Measurements from ENCODE around the gene KLC1.

KLC1 gene

GRCh38 chr14:103715052-103716000 is 86.3 kb downstream of the KLC1 start, which contains the start of the genes XRCC3 and ZFYVE21:
Gene XRCC3, minus strand, starts transcription at chr14:103715451. Its CDS starts 4,364 bp downstream, at chr14:103711087.
Gene ZFYVE21, plus strand, starts transcription at chr14:103715810. Its CDS starts 32 bp downstream, at chr14:103715842.
- peak within 1 kb of the TSS; percentile 73 for H3K4me3 ChIP-seq (ENCODE audit: low read depth, low read length)

GRCh38 chr14:103716091-103716801 is 87.2 kb downstream of the KLC1 start:
- peak overlapping the region; percentile 73 for H3K4me3 ChIP-seq (ENCODE audit: low read depth, low read length)

GRCh38 chr14:103716899-103717411 is 87.9 kb downstream of the KLC1 start:
- H3K4me3 ChIP-seq (ENCODE audit: low read depth, low read length): peak overlapping the region; percentile 73

- no peak overlapping the region for H3K4me3 ChIP-seq (ENCODE audit: low read depth, low read length)
Observed at GRCh38 chr14:103718572-103718971, 89.6 kb downstream of the KLC1 start.

GRCh38 chr14:103719751-103720150 is 90.7 kb downstream of the KLC1 start:
- no peak overlapping the region for H3K4me3 ChIP-seq (ENCODE audit: low read depth, low read length)

GRCh38 chr14:103721334-103722120 is 92.5 kb downstream of the KLC1 start:
- no peak overlapping the region for H3K4me3 ChIP-seq (ENCODE audit: low read depth, low read length)

GRCh38 chr14:103723748-103724081 is 94.7 kb downstream of the KLC1 start:
- no peak overlapping the region for H3K4me3 ChIP-seq (ENCODE audit: low read depth, low read length)

- no peak overlapping the region for H3K4me3 ChIP-seq (ENCODE audit: low read depth, low read length)
Observed at GRCh38 chr14:103724116-103724515, 95.1 kb downstream of the KLC1 start.

- no peak overlapping the region for H3K4me3 ChIP-seq (ENCODE audit: low read depth, low read length)
Observed at GRCh38 chr14:103725001-103725682, 96.1 kb downstream of the KLC1 start.

- no peak overlapping the region for H3K4me3 ChIP-seq (ENCODE audit: low read depth, low read length)
Observed at GRCh38 chr14:103725739-103726395, 96.9 kb downstream of the KLC1 start.

- no peak overlapping the region for H3K4me3 ChIP-seq (ENCODE audit: low read depth, low read length)
Observed at GRCh38 chr14:103726474-103726873, 97.5 kb downstream of the KLC1 start.

GRCh38 chr14:103727313-103727980 is 98.4 kb downstream of the KLC1 start:
- no peak overlapping the region for H3K4me3 ChIP-seq (ENCODE audit: low read depth, low read length)

- no peak overlapping the region for H3K4me3 ChIP-seq (ENCODE audit: low read depth, low read length)
Observed at GRCh38 chr14:103728141-103728540, 99.1 kb downstream of the KLC1 start.

GRCh38 chr14:103728721-103729120 is 99.7 kb downstream of the KLC1 start:
- no peak overlapping the region for H3K4me3 ChIP-seq (ENCODE audit: low read depth, low read length)

GRCh38 chr14:103729496-103730448 is 100.8 kb downstream of the KLC1 start:
- no peak overlapping the region for H3K4me3 ChIP-seq (ENCODE audit: low read depth, low read length)

- H3K4me3 ChIP-seq (ENCODE audit: low read depth, low read length): no peak overlapping the region
Observed at GRCh38 chr14:103730490-103731035, 101.6 kb downstream of the KLC1 start.

- no peak overlapping the region for H3K4me3 ChIP-seq (ENCODE audit: low read depth, low read length)
Observed at GRCh38 chr14:103731481-103731880, 102.5 kb downstream of the KLC1 start.

Data from iPS-11a (cell line).